Neuronal stem cell (in vitro differentiated cells): ENCODE data around the gene MUL1.

Experiments used
- DNase-seq: peaks from one replicate; pipeline ENCODE4 v3.0.0-alpha.2; 2013; ENCODE audit warnings: low spot score
- H2AFZ ChIP-seq: one replicate; pipeline ENCODE4 v1.6.1; 2013; ENCODE audit warnings: mild to moderate bottlenecking, low read length, inconsistent platforms
- H2AK5ac ChIP-seq: 2 replicates; pipeline ENCODE4 v1.6.1; 2013; ENCODE audit warnings: low read depth, mild to moderate bottlenecking, inconsistent platforms, low read length, moderate library complexity, mixed read lengths
- H2BK120ac ChIP-seq: 2 replicates; pipeline ENCODE4 v1.6.1; 2013; ENCODE audit warnings: low read depth, mild to moderate bottlenecking, inconsistent platforms, low read length, moderate library complexity, mixed read lengths
- H2BK12ac ChIP-seq: one replicate; pipeline ENCODE4 v1.6.1; 2013; ENCODE audit warnings: low read length, inconsistent platforms
- H2BK15ac ChIP-seq: 2 replicates; pipeline ENCODE4 v1.6.1; 2013; ENCODE audit warnings: mild to moderate bottlenecking, low read length, inconsistent platforms, mixed read lengths
- H2BK5ac ChIP-seq: one replicate; pipeline ENCODE4 v1.6.1; 2013; ENCODE audit warnings: inconsistent platforms, mild to moderate bottlenecking, low read length, moderate library complexity
- H3K14ac ChIP-seq: one replicate; pipeline ENCODE4 v1.6.1; 2013; ENCODE audit warnings: low read length, inconsistent platforms
- H3K18ac ChIP-seq: 2 replicates; pipeline ENCODE4 v1.6.1; 2013; ENCODE audit warnings: low read length, inconsistent platforms
- H3K23ac ChIP-seq: 2 replicates; pipeline ENCODE4 v1.6.1; 2013; ENCODE audit warnings: low read depth, mild to moderate bottlenecking, mixed read lengths, low read length, inconsistent platforms; ENCODE audit not compliant: poor library complexity
- H3K27ac ChIP-seq: replicated peaks from 3 replicates; pipeline ENCODE4 v1.5.1; 2013; ENCODE audit warnings: low read length, inconsistent platforms
- H3K27me3 ChIP-seq, 3 experiments: 2 replicates each; pipeline ENCODE4 v1.6.1; 2013; ENCODE audit warnings: low read length in 3 of 3, mild to moderate bottlenecking in 2 of 3, inconsistent platforms in 1 of 3, low read depth in 1 of 3, mixed read lengths in 1 of 3, moderate library complexity in 1 of 3; ENCODE audit not compliant: control insufficient read depth in 3 of 3, insufficient read depth in 3 of 3
- H3K36me3 ChIP-seq, 2 donors: replicated peaks in 1 of 2; 2 replicates each; pipeline ENCODE4 v1.6.1; 2013; ENCODE audit warnings: low read length in 2 of 2; ENCODE audit not compliant: control insufficient read depth in 2 of 2, insufficient read depth in 2 of 2
- H3K4ac ChIP-seq: 2 replicates; pipeline ENCODE4 v1.6.1; 2013; ENCODE audit warnings: inconsistent platforms, mild to moderate bottlenecking, low read length, moderate library complexity
- H3K4me1 ChIP-seq, 2 donors: 1 replicate in 1 of 2; 2 replicates in 1 of 2; pipeline ENCODE4 v1.6.1; 2013; ENCODE audit warnings: low read length in 2 of 2, low read depth in 1 of 2; ENCODE audit not compliant: control insufficient read depth in 2 of 2, insufficient read depth in 1 of 2
- H3K4me2 ChIP-seq: one replicate; pipeline ENCODE4 v1.6.1; 2013; ENCODE audit warnings: mild to moderate bottlenecking, low read length, inconsistent platforms; ENCODE audit not compliant: insufficient read depth, poor library complexity, severe bottlenecking
- H3K4me3 ChIP-seq, 2 donors: 2 replicates each; pipeline ENCODE4 v1.5.1; 2013; ENCODE audit warnings: low read length in 2 of 2, mild to moderate bottlenecking in 2 of 2, inconsistent platforms in 1 of 2, moderate library complexity in 1 of 2
- H3K79me1 ChIP-seq: one replicate; pipeline ENCODE4 v1.6.1; 2013; ENCODE audit warnings: low read depth, mild to moderate bottlenecking, inconsistent platforms, low read length, moderate library complexity
- H3K9ac ChIP-seq: one replicate; pipeline ENCODE4 v1.6.1; 2013; ENCODE audit warnings: mild to moderate bottlenecking, low read depth, low read length, inconsistent platforms; ENCODE audit not compliant: poor library complexity
- H3K9me3 ChIP-seq, 2 donors: replicated peaks in 1 of 2; 2 replicates each; pipeline versions ENCODE3 to v1.6.1; 2013; ENCODE audit warnings: low read length in 2 of 2, mild to moderate bottlenecking in 2 of 2, inconsistent platforms in 1 of 2, low read depth in 1 of 2, mixed read lengths in 1 of 2, moderate library complexity in 1 of 2; ENCODE audit not compliant: control insufficient read depth in 2 of 2, insufficient read depth in 1 of 2
- H4K8ac ChIP-seq: one replicate; pipeline ENCODE4 v1.6.1; 2013; ENCODE audit warnings: low read depth, mild to moderate bottlenecking, inconsistent platforms, low read length, moderate library complexity
- H4K91ac ChIP-seq: one replicate; pipeline ENCODE4 v1.6.1; 2013; ENCODE audit warnings: low read length, low read depth, mild to moderate bottlenecking, inconsistent platforms; ENCODE audit not compliant: poor library complexity
- WGBS, 2 donors: extraction: QIAGEN DNeasy Blood & Tissue Kit; methylation state at CpG; one replicate each; pipeline ENCODE4 v1.1.7; 2013; ENCODE audit warnings: missing lambda C conversion rate in 2 of 2, mixed read lengths in 1 of 2; ENCODE audit not compliant: insufficient read length in 2 of 2, insufficient replicate concordance in 1 of 2; ENCODE audit errors: extremely low coverage in 2 of 2; 5-methylcytosine and 5-hydroxymethylcytosine counted together

The MUL1 gene

DNA sequence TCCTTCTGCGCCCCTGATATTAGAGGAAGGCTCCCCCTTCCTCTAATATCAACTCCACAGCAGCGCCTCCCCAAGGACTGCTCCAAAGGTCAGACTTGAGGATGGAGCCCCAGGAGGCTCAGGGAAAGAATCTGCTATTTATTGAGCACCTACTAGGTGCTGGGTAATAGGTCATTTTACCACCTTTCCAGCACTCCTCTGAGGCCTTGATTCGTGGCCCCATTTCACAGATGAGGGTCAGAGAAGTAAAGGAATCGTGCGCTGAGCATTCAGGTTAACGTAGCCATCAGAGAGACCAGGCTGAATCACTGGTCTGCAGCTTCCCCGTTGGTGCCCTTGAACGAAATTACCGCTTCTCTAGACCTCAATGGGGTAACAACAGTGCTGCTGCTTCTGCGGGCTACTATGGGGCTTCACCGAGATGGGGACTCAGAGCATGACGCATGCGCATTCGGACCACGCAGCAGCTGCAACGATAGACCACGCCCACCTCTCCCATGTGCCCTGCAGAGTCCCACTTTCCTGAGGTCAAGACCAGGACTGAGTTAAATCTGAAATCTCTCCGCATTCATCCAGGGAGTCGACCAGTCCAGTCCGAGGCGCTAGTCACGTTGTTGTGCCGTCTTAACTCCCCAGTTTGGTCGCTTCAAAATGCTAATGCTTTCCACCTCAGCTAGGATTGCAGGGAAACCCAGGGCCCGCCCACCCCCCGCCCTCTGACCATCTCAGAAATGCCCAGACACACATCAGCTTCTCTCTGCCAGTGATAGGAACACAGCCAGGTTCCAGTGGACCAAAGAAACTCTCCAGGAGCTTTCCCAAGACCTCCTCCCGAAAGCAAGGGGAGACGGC, 34.9 kb downstream of the MUL1 start:
- Histone ChIP-seq H2BK15ac (no peak overlapping the region), H3K9ac (no peak overlapping the region), H4K8ac (peak overlapping the region; percentile 68), H3K27me3 (peaks cover 0 to 8% (median 8%) of the 10 kb centered on the region in 3 experiments), H3K4me2 (peak overlapping the region; percentile 50), H3K4me3 (peak overlapping the region; percentile 17 to 66), H2BK120ac (no peak overlapping the region), H2BK5ac (peak overlapping the region; percentile 6), H3K9me3 (no peaks in the 10 kb centered on the region), H2AFZ (peak overlapping the region; percentile 73), H4K91ac (no peak overlapping the region), H3K18ac (peak overlapping the region; percentile 49), H3K4ac (no peak overlapping the region), H2AK5ac (peak overlapping the region; percentile 42), H3K27ac (peak overlapping the region; percentile 10), H2BK12ac (no peak overlapping the region), H3K79me1 (no peaks in the 10 kb centered on the region), H3K4me1 (peaks cover 10 to 24% of the 10 kb centered on the region in 2 donors), H3K14ac (no peak overlapping the region), H3K23ac (no peak overlapping the region), H3K36me3 (no peaks in the 10 kb centered on the region)
- no CpG with 5 or more reads among the region's 28 CpGs for WGBS, 2 donors
- peak; percentile 78 for DNase-seq

DNA sequence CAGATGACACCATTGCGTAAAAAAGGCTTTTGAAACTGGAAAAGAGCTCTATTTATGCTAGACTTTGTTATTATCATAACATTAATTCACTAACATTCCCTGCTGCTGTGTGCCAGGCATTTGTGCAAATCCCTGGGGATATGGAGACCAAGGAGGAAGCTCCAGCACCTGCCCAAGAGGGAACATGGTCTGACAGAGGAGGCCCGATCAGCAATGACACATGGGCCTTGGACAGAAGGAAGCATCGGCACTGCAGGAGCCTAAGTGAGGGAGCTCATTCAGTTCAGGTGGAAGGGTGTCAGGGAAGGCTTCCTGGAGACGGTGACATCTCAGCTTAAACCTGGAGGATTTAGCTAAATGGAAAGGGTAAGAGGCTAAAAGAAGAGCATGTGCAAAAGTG, 35.8 kb downstream of the MUL1 start:
- H2AFZ ChIP-seq: no peak overlapping the region
- no peak overlapping the region for H4K8ac ChIP-seq
- no peaks in the 10 kb centered on the region for H3K79me1 ChIP-seq
- no peak overlapping the region for H3K9ac ChIP-seq
- H2BK120ac ChIP-seq: no peak overlapping the region
- no peak overlapping the region for H3K4ac ChIP-seq
- H3K14ac ChIP-seq: no peak overlapping the region
- H2BK12ac ChIP-seq: no peak overlapping the region
- no peaks in the 10 kb centered on the region for H3K9me3 ChIP-seq
- H3K27me3 ChIP-seq: peaks cover 0 to 14% (median 8%) of the 10 kb centered on the region in 3 experiments
- no peak overlapping the region for H2BK5ac ChIP-seq
- no peak overlapping the region for H3K4me2 ChIP-seq
- H3K4me1 ChIP-seq: peaks cover 11 to 14% of the 10 kb centered on the region in 2 donors
- no peak overlapping the region for H4K91ac ChIP-seq
- no peak overlapping the region for H3K27ac ChIP-seq
- H2AK5ac ChIP-seq: no peak overlapping the region
- no peak overlapping the region for H3K23ac ChIP-seq
- no CpG with 5 or more reads among the region's 4 CpGs for WGBS, 2 donors
- H3K18ac ChIP-seq: no peak overlapping the region
- no peaks in the 10 kb centered on the region for H3K36me3 ChIP-seq
- DNase-seq: no peak
- H3K4me3 ChIP-seq: no peak overlapping the region
- H2BK15ac ChIP-seq: no peak overlapping the region

DNA sequence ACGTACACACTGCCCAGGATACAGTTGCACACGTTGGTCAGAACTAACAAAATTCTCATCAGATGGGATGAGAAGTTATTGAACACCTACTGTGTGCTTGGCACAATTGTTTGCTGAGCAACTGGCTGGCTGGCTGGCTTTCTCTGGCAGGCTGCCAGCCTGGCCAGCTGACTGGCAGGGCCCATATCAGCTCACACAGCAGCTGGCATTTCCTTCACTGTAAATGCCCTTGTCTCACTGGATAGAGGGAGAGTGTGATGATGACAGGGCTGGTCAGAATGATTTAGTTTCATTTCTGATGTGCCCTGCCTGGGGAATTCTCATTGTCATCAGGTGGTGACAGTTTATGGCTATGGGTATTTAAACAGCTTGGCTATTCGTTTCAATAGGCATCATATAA, 37.8 kb downstream of the MUL1 start:
- Histone ChIP-seq H3K36me3 (no peaks in the 10 kb centered on the region), H4K8ac (no peak overlapping the region), H3K4me2 (no peak overlapping the region), H3K27ac (no peak overlapping the region), H3K23ac (no peak overlapping the region), H3K27me3 (peaks cover 0 to 29% (median 1%) of the 10 kb centered on the region in 3 experiments), H2BK15ac (no peak overlapping the region), H3K4me3 (no peak overlapping the region), H3K18ac (no peak overlapping the region), H3K79me1 (no peaks in the 10 kb centered on the region), H2AFZ (no peak overlapping the region), H3K14ac (no peak overlapping the region), H3K4ac (no peak overlapping the region), H2AK5ac (no peak overlapping the region), H2BK5ac (no peak overlapping the region), H3K9ac (no peak overlapping the region), H2BK12ac (no peak overlapping the region), H2BK120ac (no peak overlapping the region), H3K4me1 (peaks cover 2 to 6% of the 10 kb centered on the region in 2 donors), H3K9me3 (no peaks in the 10 kb centered on the region), H4K91ac (no peak overlapping the region)
- DNase-seq: no peak
- WGBS, 2 donors: no CpG with 5 or more reads among the region's 3 CpGs

DNA sequence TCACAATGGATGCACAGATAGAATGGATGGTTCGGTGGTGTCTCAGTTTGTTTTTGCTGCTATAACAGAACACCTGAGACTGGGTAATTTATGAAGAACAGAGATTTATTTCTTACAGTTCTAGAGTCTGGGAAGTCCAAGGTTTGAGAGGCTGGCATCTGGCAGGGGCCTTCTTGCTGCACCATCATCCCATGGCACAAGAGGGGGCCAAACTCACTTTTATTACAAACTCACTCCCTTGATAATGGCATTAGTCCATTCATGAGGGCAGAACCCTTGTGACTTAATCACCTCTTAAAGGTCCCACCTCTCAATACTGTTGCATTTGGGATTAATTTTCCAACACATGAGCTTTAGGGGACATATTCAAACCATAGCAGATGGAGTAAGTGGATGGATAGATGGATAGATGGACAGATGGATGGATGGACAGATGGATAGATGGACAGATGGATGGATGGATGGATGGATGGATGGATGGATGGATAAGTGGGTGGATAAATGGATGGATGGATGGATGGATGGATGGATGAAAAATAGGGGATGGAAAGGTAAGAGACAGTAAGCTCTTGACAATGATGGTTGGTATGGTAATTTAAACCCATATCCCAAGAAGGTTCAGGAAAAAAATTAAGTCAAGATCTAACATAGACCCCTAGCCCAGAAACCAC, 38.4 kb downstream of the MUL1 start:
- no peak overlapping the region for H2AFZ ChIP-seq
- H3K4me2 ChIP-seq: no peak overlapping the region
- H3K18ac ChIP-seq: no peak overlapping the region
- no peak overlapping the region for H4K8ac ChIP-seq
- H3K27me3 ChIP-seq: peaks cover 0 to 33% (median 1%) of the 10 kb centered on the region in 3 experiments
- H2BK120ac ChIP-seq: no peak overlapping the region
- no peak overlapping the region for H3K9ac ChIP-seq
- DNase-seq: no peak
- no CpG with 5 or more reads among the region's 1 CpG for WGBS, 2 donors
- H3K14ac ChIP-seq: no peak overlapping the region
- no peak overlapping the region for H3K23ac ChIP-seq
- H3K36me3 ChIP-seq: no peaks in the 10 kb centered on the region
- H3K4ac ChIP-seq: no peak overlapping the region
- H3K4me3 ChIP-seq: no peak overlapping the region
- no peak overlapping the region for H2BK15ac ChIP-seq
- no peak overlapping the region for H3K27ac ChIP-seq
- H2BK5ac ChIP-seq: no peak overlapping the region
- H3K4me1 ChIP-seq: peaks cover 2 to 6% of the 10 kb centered on the region in 2 donors
- no peak overlapping the region for H4K91ac ChIP-seq
- no peak overlapping the region for H2AK5ac ChIP-seq
- H3K9me3 ChIP-seq: no peaks in the 10 kb centered on the region
- no peaks in the 10 kb centered on the region for H3K79me1 ChIP-seq
- no peak overlapping the region for H2BK12ac ChIP-seq
